NCI-H524 (cell line): ENCODE data around the gene PIEZO1.
A peak's percentile ranks its signal among the peaks of the same experiment; 100 is the strongest.

Source experiments
- DNase-seq, 2 experiments: peaks; one replicate each; lab custom pipeline; 2025; lab: John Stamatoyannopoulos, UW

PIEZO1 gene

GRCh38 chr16:88733630-88734360 is 51.2 kb downstream of the PIEZO1 start:
- no peak for DNase-seq

- DNase-seq, result no peak
Observed at GRCh38 chr16:88732961-88733294, 52.1 kb downstream of the PIEZO1 start.

GRCh38 chr16:88732172-88732960 is 52.7 kb downstream of the PIEZO1 start:
- peak; percentile 46 to 81 for DNase-seq

GRCh38 chr16:88731699-88732098 is 53.3 kb downstream of the PIEZO1 start:
- DNase-seq, result no peak

- peak in 1 of 2 experiments; percentile 25 for DNase-seq
Observed at GRCh38 chr16:88730632-88731607, 54.1 kb downstream of the PIEZO1 start.

- no peak for DNase-seq
Observed at GRCh38 chr16:88727871-88728270, 57.1 kb downstream of the PIEZO1 start.

- DNase-seq, result no peak
Observed at GRCh38 chr16:88726981-88727380, 58.0 kb downstream of the PIEZO1 start.

GRCh38 chr16:88726408-88726749 is 58.6 kb downstream of the PIEZO1 start:
- DNase-seq, result no peak

GRCh38 chr16:88725609-88726407 is 59.2 kb downstream of the PIEZO1 start:
- no peak for DNase-seq

- DNase-seq, result no peak
Observed at GRCh38 chr16:88724855-88725555, 60.0 kb downstream of the PIEZO1 start.

GRCh38 chr16:88723911-88724310 is 61.1 kb downstream of the PIEZO1 start:
- no peak for DNase-seq

- DNase-seq, result no peak
Observed at GRCh38 chr16:88723507-88723887, 61.5 kb downstream of the PIEZO1 start.

- DNase-seq, result no peak
Observed at GRCh38 chr16:88722784-88723506, 62.1 kb downstream of the PIEZO1 start.

- DNase-seq, result no peak
Observed at GRCh38 chr16:88721815-88722755, 62.9 kb downstream of the PIEZO1 start.

- DNase-seq, result no peak
Observed at GRCh38 chr16:88721236-88721635, 63.8 kb downstream of the PIEZO1 start.

GRCh38 chr16:88720396-88720970 is 64.5 kb downstream of the PIEZO1 start:
- no peak for DNase-seq

- no peak for DNase-seq
Observed at GRCh38 chr16:88719933-88720296, 65.1 kb downstream of the PIEZO1 start.

- DNase-seq, result no peak
Observed at GRCh38 chr16:88719267-88719932, 65.6 kb downstream of the PIEZO1 start.
